ENCODE data around the gene NSG2.

NSG2 gene

GRCh38 chr5:174059247-174059646 lies 13.7 kb downstream of the NSG2 start:
- no peak for DNase-seq

- no peak for DNase-seq
Measured at GRCh38 chr5:174063082-174063756, 17.7 kb downstream of the NSG2 start.

- DNase-seq: no peak
Measured at GRCh38 chr5:174064171-174064570, 18.7 kb downstream of the NSG2 start.

GRCh38 chr5:174065528-174066197 lies 20.2 kb downstream of the NSG2 start:
- DNase-seq: no peak

- DNase-seq: no peak
Measured at GRCh38 chr5:174067499-174067898, 22.0 kb downstream of the NSG2 start.

GRCh38 chr5:174071484-174071883 lies 26.0 kb downstream of the NSG2 start:
- no peak for DNase-seq

- DNase-seq: no peak
Measured at GRCh38 chr5:174073122-174073660, 27.7 kb downstream of the NSG2 start.

- no peak for DNase-seq
Measured at GRCh38 chr5:174074369-174074768, 28.9 kb downstream of the NSG2 start.

- no peak for DNase-seq
Measured at GRCh38 chr5:174078416-174078815, 32.9 kb downstream of the NSG2 start.

GRCh38 chr5:174082286-174082685 lies 36.8 kb downstream of the NSG2 start:
- no peak for DNase-seq

GRCh38 chr5:174083056-174083827 lies 37.7 kb downstream of the NSG2 start:
- DNase-seq: peak in 9 of 56 donors; percentile 9 to 63 (median 39)

GRCh38 chr5:174084691-174085154 lies 39.2 kb downstream of the NSG2 start:
- DNase-seq: no peak

GRCh38 chr5:174086751-174087150 lies 41.2 kb downstream of the NSG2 start:
- DNase-seq: no peak

GRCh38 chr5:174087783-174088182 lies 42.3 kb downstream of the NSG2 start:
- no peak for DNase-seq

GRCh38 chr5:174090129-174090528 lies 44.6 kb downstream of the NSG2 start:
- no peak for DNase-seq

GRCh38 chr5:174093123-174093522 lies 47.6 kb downstream of the NSG2 start:
- no peak for DNase-seq

GRCh38 chr5:174094857-174095606 lies 49.5 kb downstream of the NSG2 start:
- no peak for DNase-seq

GRCh38 chr5:174096619-174097018 lies 51.1 kb downstream of the NSG2 start:
- DNase-seq: no peak

GRCh38 chr5:174097486-174098185 lies 52.1 kb downstream of the NSG2 start:
- no peak for DNase-seq

GRCh38 chr5:174098694-174099093 lies 53.2 kb downstream of the NSG2 start:
- DNase-seq: no peak

- no peak for DNase-seq
Measured at GRCh38 chr5:174100490-174100889, 55.0 kb downstream of the NSG2 start.
